Measurements from ENCODE around the gene SLC34A3. TPM values are rescaled to one million over a fixed set of nuclear protein-coding genes. Genes with fewer than 3 reads are reported as not detected.
A peak's percentile ranks its signal among the peaks of the same experiment; 100 is the strongest.

The SLC34A3 gene
- total and polyA plus RNA-seq, 2 of the 8 experiments (the other 6 are each of a cell fraction or from before 2014, with no cell fraction given), result 0.08 TPM; not detected in 1

DNA sequence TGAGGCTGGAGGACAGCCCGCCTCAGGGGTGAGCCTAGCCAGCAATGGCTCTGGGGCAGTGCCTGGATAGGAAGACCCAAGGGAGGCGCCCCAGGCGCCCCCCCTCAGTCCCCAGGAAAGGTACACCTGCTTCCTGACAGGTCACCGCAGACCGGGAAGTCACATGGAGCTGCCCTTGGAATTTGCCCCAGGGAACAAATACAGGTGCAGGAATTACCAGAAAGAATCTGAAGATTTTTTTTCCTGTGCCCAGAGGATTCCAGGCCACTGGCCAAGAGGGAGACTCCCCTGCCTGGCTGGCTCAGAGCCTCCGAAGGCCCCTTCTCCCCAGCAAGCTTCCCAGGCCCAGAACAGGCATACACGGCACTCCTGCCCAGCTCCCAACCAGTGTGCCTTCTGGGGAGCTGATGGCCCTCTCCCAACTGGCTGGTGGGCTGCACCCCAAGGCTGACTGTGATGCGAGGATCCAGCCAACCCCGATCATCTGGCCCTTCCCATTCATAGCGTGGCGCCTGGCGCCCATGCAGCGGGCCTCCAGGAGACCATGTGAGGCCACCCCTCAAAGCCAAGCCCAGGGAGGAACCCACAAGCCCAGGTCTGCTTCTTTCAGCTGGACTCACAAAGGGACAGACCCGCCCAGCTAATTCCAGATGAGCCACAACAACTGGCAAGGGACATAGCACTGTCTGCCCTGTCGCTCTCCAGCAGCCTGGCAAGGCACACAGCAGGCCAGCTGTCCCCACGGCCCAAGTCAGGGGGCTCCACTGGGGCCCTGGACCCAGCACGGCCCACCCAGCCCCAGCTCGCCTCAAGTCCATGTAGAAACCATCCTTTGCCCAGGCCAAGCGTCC is 32.4 kb upstream of the SLC34A3 start:
- ChIA-PET POLR2A (ENCODE audit: partially characterized antibody) (interaction anchor here (0.8 to 2.2 kb wide), 13 partner anchors 10 to 108 kb away, joined by 3 to 21 read pairs (median 4); partner anchors contain the start of genes ANAPC2, RNF208 and SSNA1), CTCF (ENCODE audit: partially characterized antibody) (interaction anchor here (0.6 to 14.0 kb wide), 10 partner anchors 8 to 108 kb away, joined by 3 to 204 read pairs (median 4); partner anchors contain the start of genes CYSRT1, RNF208, RNF224 and SLC34A3)
- H2AFZ ChIP-seq (ENCODE audit: low read length), result no peak overlapping the region
- H3K23me2 ChIP-seq (ENCODE audit: low read depth, low read length), result peaks cover 3% of the 10 kb centered on the region; the same call in 1 of the 2 replicates
- H2BK20ac ChIP-seq (ENCODE audit: low read length), result no peak overlapping the region
- no peaks in the 10 kb centered on the region for H3K36me3 ChIP-seq (ENCODE audit: control insufficient read depth in 2 of 4, insufficient read depth in 4 of 4, low read length in 3 of 4)
- peaks cover 7 to 29% of the 10 kb centered on the region in 2 experiments for H4K20me1 ChIP-seq (replicated peaks in 1 of 2; ENCODE audit: control insufficient read depth in 1 of 2, insufficient read depth in 2 of 2, low read length in 2 of 2)
- H3K4me3 ChIP-seq (ENCODE audit: extremely low read depth in 1 of 4, insufficient read depth in 2 of 4, low read depth in 3 of 4, low read length in 4 of 4), result peak overlapping the region in 1 of 4 experiments; percentile 67; a peak in 1 of 8 replicates
- no peak overlapping the region for H3K14ac ChIP-seq (ENCODE audit: insufficient read length)
- no peak overlapping the region for H2BK5ac ChIP-seq (ENCODE audit: low read depth, low read length)
- H2BK15ac ChIP-seq (ENCODE audit: low read length), result no peak overlapping the region
- no peak overlapping the region for H2BK120ac ChIP-seq (replicated peaks; ENCODE audit: low read depth, low read length)
- H3K79me1 ChIP-seq (ENCODE audit: low read depth, low read length), result peaks cover 22% of the 10 kb centered on the region
- H4K5ac ChIP-seq (ENCODE audit: insufficient read length, low read depth, low read length), result no peak overlapping the region
- no peak overlapping the region for H3K23ac ChIP-seq (ENCODE audit: insufficient read length)
- TF ChIP-seq PHF8 (conservative IDR thresholded peaks at IDR 0.05; ENCODE audit: low read depth, low read length) (no peak), RNF2 (IDR thresholded peaks at IDR 0.05; ENCODE audit: borderline replicate concordance, low read depth, low read length, missing control alignments, poor library complexity, severe bottlenecking) (no peak), EGR1 (IDR thresholded peaks at IDR 0.05; ENCODE audit: borderline replicate concordance, low read depth, low read length) (no peak)
- H3K4me2 ChIP-seq (ENCODE audit: insufficient read depth in 1 of 2, low read depth in 2 of 2, low read length in 2 of 2), result peak overlapping the region; percentile 70 to 76; a peak in 2 of 4 replicates
- H3K27me3 ChIP-seq (replicated peaks in 1 of 4; ENCODE audit: control insufficient read depth in 3 of 4, extremely low read depth in 1 of 4, insufficient read depth in 3 of 4, low read length in 3 of 4), result no peaks in the 10 kb centered on the region
- no peak for DNase-seq (ENCODE audit: low read depth in 1 of 2, low spot score in 2 of 2)
- H3K27ac ChIP-seq (ENCODE audit: low read depth, low read length), result no peak overlapping the region
- H3K9ac ChIP-seq (replicated peaks in 1 of 4; ENCODE audit: extremely low read depth in 1 of 4, low read depth in 3 of 4, low read length in 3 of 4), result no peak overlapping the region
- H3K4me1 ChIP-seq (replicated peaks in 1 of 4; ENCODE audit: control insufficient read depth in 3 of 4, insufficient read depth in 4 of 4, low read length in 3 of 4), result peaks cover 0 to 33% (median 17%) of the 10 kb centered on the region in 4 experiments; a peak in 6 of 7 replicates
- peak overlapping the region; percentile 35; the same call in 1 of the 2 replicates for H4K8ac ChIP-seq (ENCODE audit: extremely low read depth, insufficient read depth, low read length)
- H3K18ac ChIP-seq (ENCODE audit: extremely low read depth, low read length), result no peak overlapping the region
- no peak overlapping the region for H3K56ac ChIP-seq (replicated peaks; ENCODE audit: insufficient read length, low read depth, low read length)
- peaks cover 0 to 30% of the 10 kb centered on the region in 2 experiments; a peak in 3 of 4 replicates for H3K79me2 ChIP-seq (ENCODE audit: control insufficient read depth in 1 of 2, insufficient read depth in 2 of 2, low read length in 2 of 2)
- WGBS, 2 experiments (ENCODE audit: extremely low coverage in 1 of 2, insufficient coverage in 1 of 2, insufficient read length in 1 of 2, insufficient replicate concordance in 2 of 2, low coverage in 1 of 2, low lambda C conversion rate in 2 of 2, missing lambda C conversion rate in 1 of 2), result 89% methylated on average over 14 of the region's 19 CpGs; no CpG with 5 or more reads in 1 of the 2 experiments
- H2BK12ac ChIP-seq (ENCODE audit: low read depth, low read length), result no peak overlapping the region
- no peaks in the 10 kb centered on the region for H3K9me3 ChIP-seq (ENCODE audit: insufficient read depth in 2 of 2, low read depth in 1 of 2, low read length in 1 of 2)
- no peak overlapping the region for H4K91ac ChIP-seq (replicated peaks; ENCODE audit: insufficient read length, low read length)
- no peak overlapping the region for H3K4ac ChIP-seq (replicated peaks; ENCODE audit: insufficient read length, low read depth, low read length)
- no peak overlapping the region for H2AK5ac ChIP-seq (ENCODE audit: low read depth, low read length)
- FAIRE-seq, result no peak

Data from H1 (cell line).